CD4-positive, alpha-beta T cell treated with Interleukin-17A for 4 hours (primary cell): ENCODE measurements around the gene LGR5.

Experiments
- DNase-seq: peaks from one replicate; pipeline ENCODE4 v3.0.0-alpha.2; 2020; ENCODE audit warnings: mixed read lengths

LGR5 gene

GRCh38 chr12:71440345-71440762 lies 756 bp downstream of the LGR5 start:
- no peak for DNase-seq

- DNase-seq: no peak
Observed at GRCh38 chr12:71440763-71441748, 1.5 kb downstream of the LGR5 start.

- no peak for DNase-seq
Observed at GRCh38 chr12:71441836-71442566, 2.4 kb downstream of the LGR5 start.

- DNase-seq: no peak
Observed at GRCh38 chr12:71442567-71442931, 3.0 kb downstream of the LGR5 start.

GRCh38 chr12:71445071-71445470 lies 5.5 kb downstream of the LGR5 start:
- DNase-seq: no peak

- no peak for DNase-seq
Observed at GRCh38 chr12:71447691-71448132, 8.1 kb downstream of the LGR5 start.

GRCh38 chr12:71448150-71448581 lies 8.6 kb downstream of the LGR5 start:
- no peak for DNase-seq

- no peak for DNase-seq
Observed at GRCh38 chr12:71449373-71450070, 9.9 kb downstream of the LGR5 start.

GRCh38 chr12:71452006-71452405 lies 12.4 kb downstream of the LGR5 start:
- no peak for DNase-seq

- no peak for DNase-seq
Observed at GRCh38 chr12:71455028-71455737, 15.6 kb downstream of the LGR5 start.

GRCh38 chr12:71456316-71456715 lies 16.7 kb downstream of the LGR5 start:
- no peak for DNase-seq

- DNase-seq: no peak
Observed at GRCh38 chr12:71456990-71457389, 17.4 kb downstream of the LGR5 start.

- DNase-seq: no peak
Observed at GRCh38 chr12:71460318-71460717, 20.7 kb downstream of the LGR5 start.

- DNase-seq: no peak
Observed at GRCh38 chr12:71460850-71461609, 21.4 kb downstream of the LGR5 start.

GRCh38 chr12:71461787-71462328 lies 22.3 kb downstream of the LGR5 start:
- DNase-seq: no peak

GRCh38 chr12:71465796-71466195 lies 26.2 kb downstream of the LGR5 start:
- DNase-seq: no peak

- no peak for DNase-seq
Observed at GRCh38 chr12:71469258-71469750, 29.7 kb downstream of the LGR5 start.

GRCh38 chr12:71472441-71472911 lies 32.9 kb downstream of the LGR5 start:
- DNase-seq: no peak

- DNase-seq: no peak
Observed at GRCh38 chr12:71474791-71475190, 35.2 kb downstream of the LGR5 start.

GRCh38 chr12:71475280-71475679 lies 35.7 kb downstream of the LGR5 start:
- no peak for DNase-seq

- DNase-seq: no peak
Observed at GRCh38 chr12:71476513-71476912, 36.9 kb downstream of the LGR5 start.
